H1 (cell line): Measurements from ENCODE around the gene PDZRN4. TPM values are rescaled to one million over a fixed set of nuclear protein-coding genes. Genes with fewer than 3 reads are reported as not detected.

ENCODE experiments used
- CTCF ChIA-PET: fragments of 300-600 bp; sonication (Branson Sonifier 250); formaldehyde crosslinking; loops from one replicate; lab custom pipeline; 2021; ENCODE audit not compliant: partially characterized antibody; lab: Charles Lee
- POLR2A ChIA-PET: fragments of 300-600 bp; sonication (Branson Sonifier 250); formaldehyde crosslinking; loops from one replicate; lab custom pipeline; 2021; ENCODE audit warnings: inconsistent platforms; ENCODE audit not compliant: partially characterized antibody; lab: Charles Lee
- DNase-seq, 2 experiments: peaks; one replicate each; pipeline versions ENCODE4 v3.0.0 to v3.0.0-alpha.2; 2010 to 2022; ENCODE audit warnings: low spot score in 2 of 2, low read depth in 1 of 2, mixed read lengths in 1 of 2
- FAIRE-seq: peaks from 2 replicates; lab custom pipeline; 2011; peaks lifted over from hg19 to GRCh38; lab: Jason Lieb, UNC
- H2AFZ ChIP-seq: 2 replicates; pipeline ENCODE4 v1.8.1; 2012; ENCODE audit warnings: low read length, inconsistent platforms
- H2AK5ac ChIP-seq: 2 replicates; pipeline ENCODE4 v1.6.1; 2013; ENCODE audit warnings: low read depth, low read length
- H2BK120ac ChIP-seq: replicated peaks from 2 replicates; pipeline ENCODE3; 2013; ENCODE audit warnings: low read depth, low read length, inconsistent platforms
- H2BK12ac ChIP-seq: 2 replicates; pipeline ENCODE4 v1.6.1; 2013; ENCODE audit warnings: low read depth, low read length
- H2BK15ac ChIP-seq: 2 replicates; pipeline ENCODE4 v1.6.1; 2013; ENCODE audit warnings: low read length
- H2BK20ac ChIP-seq: 2 replicates; pipeline ENCODE4 v1.6.1; 2013; ENCODE audit warnings: low read length
- H2BK5ac ChIP-seq: 2 replicates; pipeline ENCODE4 v1.6.1; 2013; ENCODE audit warnings: low read depth, low read length
- H3K14ac ChIP-seq: 2 replicates; pipeline ENCODE4 v1.6.1; 2013; ENCODE audit warnings: inconsistent platforms; ENCODE audit not compliant: insufficient read length
- H3K18ac ChIP-seq: 2 replicates; pipeline ENCODE4 v1.6.1; 2013; ENCODE audit warnings: low read length; ENCODE audit errors: extremely low read depth
- H3K23ac ChIP-seq: 2 replicates; pipeline ENCODE4 v1.6.1; 2013; ENCODE audit warnings: inconsistent platforms; ENCODE audit not compliant: insufficient read length
- H3K23me2 ChIP-seq: 2 replicates; pipeline ENCODE4 v1.6.1; 2013; ENCODE audit warnings: low read depth, low read length
- H3K27ac ChIP-seq: 2 replicates; pipeline ENCODE4 v1.6.1; 2011; ENCODE audit warnings: low read depth, low read length, inconsistent platforms
- H3K27me3 ChIP-seq, 4 experiments: replicated peaks in 1 of 4; 1 replicate in 1 of 4; 2 replicates in 3 of 4; pipeline versions ENCODE4 v1.6.1 to v1.8.1; 2011 to 2013; ENCODE audit warnings: low read length in 3 of 4, mild to moderate bottlenecking in 3 of 4, inconsistent platforms in 2 of 4, mixed read lengths in 2 of 4, moderate library complexity in 1 of 4; ENCODE audit not compliant: control insufficient read depth in 3 of 4, insufficient read depth in 3 of 4; ENCODE audit errors: extremely low read depth in 1 of 4
- H3K36me3 ChIP-seq, 4 experiments: 2 replicates each; pipeline versions ENCODE4 v1.6.1 to v1.8.1; 2011 to 2013; ENCODE audit warnings: mild to moderate bottlenecking in 4 of 4, low read length in 3 of 4, moderate library complexity in 2 of 4, control low read depth in 1 of 4, inconsistent platforms in 1 of 4; ENCODE audit not compliant: insufficient read depth in 4 of 4, control insufficient read depth in 2 of 4
- H3K4ac ChIP-seq: replicated peaks from 2 replicates; pipeline ENCODE3; 2013; ENCODE audit warnings: low read length, low read depth, mixed read lengths, inconsistent platforms; ENCODE audit not compliant: insufficient read length
- H3K4me1 ChIP-seq, 4 experiments: replicated peaks in 1 of 4; 1 replicate in 1 of 4; 2 replicates in 3 of 4; pipeline versions ENCODE4 v1.6.1 to v1.8.1; 2011 to 2013; ENCODE audit warnings: low read length in 3 of 4, inconsistent platforms in 2 of 4, mixed read lengths in 1 of 4; ENCODE audit not compliant: insufficient read depth in 4 of 4, control insufficient read depth in 3 of 4
- H3K4me2 ChIP-seq, 2 experiments: 2 replicates each; pipeline versions ENCODE4 v1.6.1 to v1.8.1; 2011 to 2013; ENCODE audit warnings: low read depth in 2 of 2, low read length in 2 of 2, control low read depth in 1 of 2, inconsistent platforms in 1 of 2, mild to moderate bottlenecking in 1 of 2; ENCODE audit not compliant: insufficient read depth in 1 of 2
- H3K4me3 ChIP-seq, 4 experiments: fragments of 200-600, 300-600 bp in 1 of 4; sonication (generic), shearing (Covaris generic), sonication (Bioruptor Twin) in 1 of 4; 2 replicates each; pipeline versions ENCODE4 v1.5.1 to v1.8.1; 2011 to 2016; ENCODE audit warnings: low read length in 4 of 4, low read depth in 3 of 4, control low read depth in 2 of 4, inconsistent platforms in 2 of 4, mild to moderate bottlenecking in 2 of 4, mixed read lengths in 1 of 4, moderate library complexity in 1 of 4; ENCODE audit not compliant: insufficient read depth in 2 of 4; ENCODE audit errors: extremely low read depth in 1 of 4
- H3K56ac ChIP-seq: replicated peaks from 2 replicates; pipeline ENCODE3; 2013; ENCODE audit warnings: low read depth, mild to moderate bottlenecking, mixed read lengths, low read length, inconsistent platforms; ENCODE audit not compliant: insufficient read length
- H3K79me1 ChIP-seq: 2 replicates; pipeline ENCODE4 v1.6.1; 2013; ENCODE audit warnings: low read depth, low read length, control low read depth
- H3K79me2 ChIP-seq, 2 experiments: 2 replicates each; pipeline versions ENCODE4 v1.6.1 to v1.8.1; 2012 to 2013; ENCODE audit warnings: low read length in 2 of 2, mild to moderate bottlenecking in 2 of 2, inconsistent platforms in 1 of 2; ENCODE audit not compliant: insufficient read depth in 2 of 2, control insufficient read depth in 1 of 2
- H3K9ac ChIP-seq, 4 experiments: replicated peaks in 1 of 4; 1 replicate in 1 of 4; 2 replicates in 3 of 4; pipeline versions ENCODE4 v1.6.1 to v1.8.1; 2011 to 2013; ENCODE audit warnings: low read depth in 3 of 4, low read length in 3 of 4, control low read depth in 2 of 4, mild to moderate bottlenecking in 2 of 4, moderate library complexity in 2 of 4, inconsistent platforms in 1 of 4; ENCODE audit errors: extremely low read depth in 1 of 4
- H3K9me3 ChIP-seq, 2 experiments: 2 replicates each; pipeline versions ENCODE4 v1.6.1 to v1.8.1; 2012 to 2013; ENCODE audit warnings: mild to moderate bottlenecking in 2 of 2, moderate library complexity in 2 of 2, control low read depth in 1 of 2, inconsistent platforms in 1 of 2, low read depth in 1 of 2, low read length in 1 of 2, mixed read lengths in 1 of 2; ENCODE audit not compliant: insufficient read depth in 2 of 2
- H4K20me1 ChIP-seq, 2 experiments: replicated peaks in 1 of 2; 2 replicates each; pipeline versions ENCODE3 to v1.8.1; 2011 to 2013; ENCODE audit warnings: inconsistent platforms in 2 of 2, low read length in 2 of 2, mild to moderate bottlenecking in 1 of 2; ENCODE audit not compliant: insufficient read depth in 2 of 2, control insufficient read depth in 1 of 2
- H4K5ac ChIP-seq: 2 replicates; pipeline ENCODE4 v1.6.1; 2013; ENCODE audit warnings: low read length, low read depth, mixed read lengths, inconsistent platforms; ENCODE audit not compliant: insufficient read length
- H4K8ac ChIP-seq: 2 replicates; pipeline ENCODE4 v1.8.0; 2013; ENCODE audit warnings: mild to moderate bottlenecking, moderate library complexity, low read length, inconsistent platforms; ENCODE audit not compliant: insufficient read depth; ENCODE audit errors: extremely low read depth
- H4K91ac ChIP-seq: replicated peaks from 2 replicates; pipeline ENCODE3; 2013; ENCODE audit warnings: low read length, mixed read lengths, inconsistent platforms; ENCODE audit not compliant: insufficient read length
- RFX5 ChIP-seq: IDR thresholded peaks from 2 replicates; pipeline ENCODE4 v1.6.1; 2011; ENCODE audit warnings: low read depth, low read length, improper control_type of control experiment, borderline replicate concordance
- WGBS, 2 experiments: shearing (Covaris generic) in 1 of 2; methylation state at CpG; one replicate each; pipeline versions ENCODE4 v1.1.6 to v1.1.7; 2013 to 2015; ENCODE audit warnings: low lambda C conversion rate in 2 of 2, mixed read lengths in 2 of 2, inconsistent platforms in 1 of 2, low coverage in 1 of 2, missing lambda C conversion rate in 1 of 2; ENCODE audit not compliant: insufficient replicate concordance in 2 of 2, insufficient coverage in 1 of 2, insufficient read length in 1 of 2; ENCODE audit errors: extremely low coverage in 1 of 2, missing lambda C conversion rate in 1 of 2; 5-methylcytosine and 5-hydroxymethylcytosine counted together
- polyA plus RNA-seq, 7 experiments: library from polyadenylated mRNA; depleted of rRNA in 3 of 7; stranded (reverse) in 5 of 7; unstranded in 2 of 7; fragments of >200 nt in 5 of 7; fragments of 200-250 nt in 2 of 7; gene quantifications; 1 replicate in 5 of 7; 2 replicates in 1 of 7; 4 replicates in 1 of 7; pipeline versions ENCODE4 v1.2.1 to v1.2.3, GENCODE V29; 2011 to 2013; ENCODE audit warnings: missing spikeins in 2 of 7, mixed read lengths in 2 of 7
- total RNA-seq: library from RNA; stranded (reverse); fragmentation: NEBNext Ultra II Directional; extraction: Animal tissue kit (Norgen Biotek cat#: 25700); gene quantifications from 2 replicates; pipeline ENCODE4 v1.2.1, GENCODE V29; 2021

Gene PDZRN4
- total and polyA plus RNA-seq, 2 of the 8 experiments (the other 6 are each of a cell fraction or from before 2014, with no cell fraction given), result not detected

- no peak for TF ChIP-seq RFX5
- Histone ChIP-seq H2BK15ac (no peak overlapping the region), H3K4ac (no peak overlapping the region), H3K4me2 (no peak overlapping the region), H4K5ac (no peak overlapping the region), H2AFZ (no peak overlapping the region), H3K56ac (no peak overlapping the region), H3K23me2 (no peaks in the 10 kb centered on the region), H2BK5ac (no peak overlapping the region), H3K9me3 (no peaks in the 10 kb centered on the region), H3K27ac (no peak overlapping the region), H3K36me3 (no peaks in the 10 kb centered on the region), H3K14ac (no peak overlapping the region), H4K91ac (no peak overlapping the region), H2AK5ac (no peak overlapping the region), H2BK12ac (no peak overlapping the region; the same call in 1 of the 2 replicates), H3K4me1 (peaks cover 0 to 6% (median 4%) of the 10 kb centered on the region in 4 experiments; a peak in 4 of 7 replicates), H3K4me3 (no peak overlapping the region), H3K27me3 (peaks cover 0 to 1% (median 0%) of the 10 kb centered on the region in 4 experiments; a peak in 1 of 7 replicates), H3K23ac (no peak overlapping the region), H3K79me2 (no peaks in the 10 kb centered on the region), H2BK120ac (no peak overlapping the region), H3K79me1 (no peaks in the 10 kb centered on the region), H4K8ac (no peak overlapping the region), H3K9ac (no peak overlapping the region), H4K20me1 (no peaks in the 10 kb centered on the region), H3K18ac (no peak overlapping the region), H2BK20ac (no peak overlapping the region)
- ChIA-PET POLR2A (no interaction called here), CTCF (interaction anchor here (0.5 to 1.6 kb wide), 3 partner anchors 19 to 224 kb away, joined by 3 to 6 read pairs (median 4); no protein-coding TSS in a partner anchor)
- 75% methylated on average over 3 of the region's 3 CpGs; no CpG with 5 or more reads in 1 of the 2 experiments for WGBS, 2 experiments
- no peak for FAIRE-seq
- no peak for DNase-seq
Measured at GRCh38 chr12:41438854-41439541, 250.9 kb downstream of the PDZRN4 start.
